Activated T-cell treated with anti-CD3 and anti-CD28 coated beads for 4 hours (primary cell): ENCODE measurements around the gene NEB.

Source experiments
- DNase-seq: peaks from one replicate; pipeline ENCODE4 v3.0.0-alpha.2; 2020

NEB gene

DNA sequence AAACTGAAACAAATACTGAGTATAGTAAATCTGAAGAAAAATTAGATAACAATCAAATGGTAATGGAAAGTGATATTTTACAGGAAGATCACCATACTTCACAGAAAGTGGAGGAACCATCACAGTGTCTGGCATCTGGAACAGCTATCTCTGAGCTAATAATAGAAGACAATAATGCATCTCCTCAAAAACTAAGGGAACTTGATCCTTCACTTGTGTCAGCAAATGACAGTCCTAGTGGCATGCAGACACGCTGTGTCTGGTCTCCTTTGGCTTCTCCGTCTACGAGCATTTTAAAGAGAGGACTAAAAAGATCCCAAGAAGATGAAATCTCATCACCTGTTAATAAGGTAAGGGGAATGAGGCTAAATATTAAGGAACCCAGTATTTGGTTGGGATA, 268.5 kb downstream of the NEB start:
- no peak for DNase-seq

DNA sequence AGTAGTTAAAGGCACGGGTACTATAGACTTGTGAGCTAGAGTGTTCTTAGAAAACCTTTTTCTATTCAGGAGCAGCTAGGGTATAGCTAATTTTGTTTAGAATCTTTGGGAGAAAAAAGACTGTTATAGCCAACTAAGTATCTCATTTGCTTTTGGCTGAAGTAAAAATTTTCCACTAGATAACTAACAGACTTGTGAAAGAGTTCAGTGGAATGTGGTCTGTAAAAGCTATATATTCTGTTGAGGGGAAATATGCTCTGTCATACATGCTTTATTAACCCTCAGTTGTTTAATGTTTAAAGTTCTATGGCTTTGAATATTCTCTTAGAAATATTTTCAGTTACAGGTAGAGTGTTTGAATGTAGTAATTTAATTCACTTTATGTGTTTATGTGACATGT, 274.9 kb downstream of the NEB start:
- DNase-seq: no peak

DNA sequence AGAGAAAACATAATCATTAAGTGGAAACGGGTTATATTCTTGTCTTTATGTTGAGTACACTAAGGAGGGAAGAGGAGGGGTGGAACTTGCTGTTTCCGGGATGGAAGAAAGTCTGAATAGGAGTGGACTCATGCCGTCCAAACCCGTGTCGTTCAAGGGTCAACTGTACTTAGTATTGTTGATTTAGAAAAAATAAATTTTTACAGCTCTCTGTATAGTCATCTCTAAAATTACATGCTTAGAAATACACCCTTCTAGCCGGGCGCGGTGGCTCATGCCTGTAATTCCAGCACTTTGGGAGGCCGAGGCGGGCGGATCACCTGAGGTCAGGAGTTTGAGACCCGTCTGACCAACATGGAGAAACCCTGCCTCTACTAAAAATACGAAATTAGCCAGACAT, 295.1 kb downstream of the NEB start:
- no peak for DNase-seq

DNA sequence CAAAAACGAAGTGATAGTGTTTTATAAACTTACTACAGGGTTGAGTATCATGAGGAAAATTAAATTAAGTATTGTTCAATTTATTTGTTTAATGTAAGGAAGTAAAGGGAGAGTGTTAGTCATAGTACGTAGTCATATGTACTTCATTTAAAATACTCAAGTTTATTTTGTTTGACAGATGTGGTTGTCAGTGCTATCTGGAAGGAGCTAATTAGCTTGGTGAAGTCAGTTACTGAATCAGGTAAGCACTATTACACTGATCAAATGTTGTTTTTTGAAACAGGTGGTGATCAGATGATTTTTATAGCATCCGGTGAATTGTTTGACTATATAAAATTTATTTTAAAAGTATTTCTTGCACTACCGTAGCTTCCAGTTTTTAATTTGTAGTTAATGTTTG, 295.8 kb downstream of the NEB start:
- DNase-seq: no peak

DNA sequence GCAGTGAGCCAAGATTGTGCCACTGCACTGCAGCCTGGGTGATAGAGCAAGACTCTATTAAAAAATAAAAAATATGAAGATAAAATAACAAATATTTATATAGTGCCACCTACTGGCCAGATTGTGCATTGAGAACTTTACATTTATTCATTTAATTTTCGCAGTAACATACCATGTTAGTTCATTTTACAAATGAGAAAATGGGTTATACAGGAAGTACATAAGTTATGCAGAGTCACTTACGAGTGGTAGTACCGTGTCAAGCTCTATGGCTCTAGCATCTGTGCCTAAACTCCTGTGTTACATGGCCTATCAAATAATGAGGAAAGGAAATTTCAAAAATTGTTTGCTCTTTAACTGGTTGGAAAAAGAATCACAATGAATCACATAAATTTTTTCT, 296.6 kb downstream of the NEB start:
- no peak for DNase-seq
